Right lobe of liver (tissue), 6 donors: ENCODE measurements around the gene IMMT. TPM values are rescaled to one million over a fixed set of nuclear protein-coding genes. Genes with fewer than 3 reads are reported as not detected.
A peak's percentile ranks its signal among the peaks of the same experiment; 100 is the strongest.

Experiments
- ATAC-seq, 4 donors: fragments of 200-7000 bp; cut with Tn5 transposase; one replicate each; pipeline ENCODE4 v1.9.1; 2020; ENCODE audit warnings: mild to moderate bottlenecking in 4 of 4, moderate library complexity in 4 of 4
- DNase-seq, 3 donors: peaks; one replicate each; pipeline ENCODE4 v3.0.0-alpha.2; 2020
- H3K27ac ChIP-seq, 3 donors: fragments of 200-600 bp; one replicate each; pipeline ENCODE4 v1.8.0; 2022
- H3K27me3 ChIP-seq, 2 donors: fragments of 200-600 bp; one replicate each; pipeline ENCODE4 v1.8.0; 2022
- H3K36me3 ChIP-seq, 4 donors: fragments of 200-600 bp; sonication (generic) in 1 of 4; one replicate each; pipeline versions ENCODE4 v1.5.1 to v1.8.0; 2017 to 2022; ENCODE audit warnings: control low read depth in 1 of 4
- H3K4me1 ChIP-seq, 4 donors: fragments of 200-600 bp; sonication (generic) in 1 of 4; one replicate each; pipeline versions ENCODE4 v1.5.1 to v1.8.0; 2017 to 2022; ENCODE audit warnings: control low read depth in 1 of 4
- H3K4me3 ChIP-seq, 3 donors: fragments of 200-600 bp; one replicate each; pipeline ENCODE4 v1.8.0; 2022
- H3K9me3 ChIP-seq, 4 donors: fragments of 200-600 bp; sonication (generic) in 1 of 4; one replicate each; pipeline versions ENCODE4 v1.5.1 to v1.8.0; 2017 to 2022; ENCODE audit warnings: control low read depth in 1 of 4
- POLR2A ChIP-seq: fragments of 450-650 bp; IDR thresholded peaks from one replicate; pipeline ENCODE4 v1.6.1; 2017; ENCODE audit warnings: antibody characterized with exemption, mild to moderate bottlenecking
- whole genome bisulfite sequencing: methylation state at CpG from one replicate; pipeline ENCODE4 v1.1.6; 2018; ENCODE audit warnings: low coverage, low lambda C conversion rate; ENCODE audit not compliant: insufficient coverage; ENCODE audit errors: missing lambda C conversion rate; 5-methylcytosine and 5-hydroxymethylcytosine counted together
- intact Hi-C, 2 donors: fragments of 100-400 bp; cut with DNase I; formaldehyde crosslinking; loops; one replicate each; pipeline versions ENCODE4 v1.11.2 to v1.14.1; 2022
- total RNA-seq, 6 experiments: library from RNA; depleted of rRNA in 2 of 6; stranded (reverse); fragments of >200 nt in 2 of 6; fragmentation: NEBNext Ultra II Directional in 3 of 6; extraction: Animal tissue kit (Norgen Biotek cat#: 25700) in 3 of 6; gene quantifications; one replicate each; pipeline versions ENCODE4 v1.1.0 to v1.2.4, GENCODE V29; 2016 to 2023
- TF ChIP-seq, protein P1 (sequence below), 4 donors: fragments of 200-600 bp in 3 of 4; fragments of 450-650 bp in 1 of 4; IDR thresholded peaks; one replicate each; pipeline versions ENCODE4 v1.5.1 to v1.8.0; 2016 to 2022; ENCODE audit warnings: antibody characterized with exemption in 4 of 4, mild to moderate bottlenecking in 2 of 4
- donor health status: DM: no; HTN: yes; CAD: no.
- donor health status: DM: no; HTN: no; CAD: no.
- donor health status: DM: no; HTN: no; CAD: no.
- donor health status: DM: no; HTN: yes; CAD: no.
- donor health status: DM: no; HTN: yes; CAD: no.

Gene IMMT
- total RNA-seq, 6 experiments from 2014 or later: 48.9 to 56.9 (median 52.5) TPM

DNA sequence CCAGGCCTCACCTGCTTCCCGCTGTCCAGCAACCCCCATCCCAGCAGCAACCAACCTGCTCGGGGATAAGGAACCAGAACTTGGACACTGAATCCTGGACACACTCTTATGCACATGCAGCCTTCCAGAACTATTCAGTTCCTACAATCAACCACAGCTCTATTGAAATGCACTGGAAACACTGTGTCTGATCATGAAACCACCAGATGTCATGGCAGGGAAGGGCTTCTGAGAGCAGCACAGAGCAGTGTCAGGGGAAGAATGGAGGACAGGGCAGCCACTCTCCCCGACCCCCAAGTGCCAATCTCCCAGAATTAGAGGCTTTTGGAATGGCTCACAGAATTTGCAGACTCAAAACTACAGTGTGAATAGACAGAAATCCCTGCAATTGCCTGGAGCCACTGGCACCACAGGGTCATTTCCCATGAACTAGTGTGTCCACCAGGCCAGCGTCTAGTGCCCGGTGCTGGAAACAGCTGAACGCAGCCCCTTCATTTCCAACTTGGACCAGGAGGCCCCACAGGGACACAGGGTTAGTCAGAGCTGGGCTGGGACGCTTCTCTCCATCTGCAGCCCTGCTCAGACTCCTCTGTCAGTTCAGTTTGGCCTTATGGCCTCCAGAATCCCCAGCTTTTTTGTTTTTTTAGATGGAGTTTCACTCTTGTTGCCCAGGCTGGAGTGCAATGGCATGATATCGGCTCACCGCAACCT is 29.5 kb upstream of the IMMT start:
- no peak for DNase-seq
- peak overlapping the region in 1 of 3 donors; percentile 10 for H3K27ac ChIP-seq
- no peaks in the 10 kb centered on the region for H3K27me3 ChIP-seq
- ATAC-seq: no peak
- TF ChIP-seq, protein P1, sequence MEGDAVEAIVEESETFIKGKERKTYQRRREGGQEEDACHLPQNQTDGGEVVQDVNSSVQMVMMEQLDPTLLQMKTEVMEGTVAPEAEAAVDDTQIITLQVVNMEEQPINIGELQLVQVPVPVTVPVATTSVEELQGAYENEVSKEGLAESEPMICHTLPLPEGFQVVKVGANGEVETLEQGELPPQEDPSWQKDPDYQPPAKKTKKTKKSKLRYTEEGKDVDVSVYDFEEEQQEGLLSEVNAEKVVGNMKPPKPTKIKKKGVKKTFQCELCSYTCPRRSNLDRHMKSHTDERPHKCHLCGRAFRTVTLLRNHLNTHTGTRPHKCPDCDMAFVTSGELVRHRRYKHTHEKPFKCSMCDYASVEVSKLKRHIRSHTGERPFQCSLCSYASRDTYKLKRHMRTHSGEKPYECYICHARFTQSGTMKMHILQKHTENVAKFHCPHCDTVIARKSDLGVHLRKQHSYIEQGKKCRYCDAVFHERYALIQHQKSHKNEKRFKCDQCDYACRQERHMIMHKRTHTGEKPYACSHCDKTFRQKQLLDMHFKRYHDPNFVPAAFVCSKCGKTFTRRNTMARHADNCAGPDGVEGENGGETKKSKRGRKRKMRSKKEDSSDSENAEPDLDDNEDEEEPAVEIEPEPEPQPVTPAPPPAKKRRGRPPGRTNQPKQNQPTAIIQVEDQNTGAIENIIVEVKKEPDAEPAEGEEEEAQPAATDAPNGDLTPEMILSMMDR (IDR thresholded peaks at IDR 0.05): no peak
- TF ChIP-seq POLR2A: no peak
- no peaks in the 10 kb centered on the region for H3K36me3 ChIP-seq
- no peak overlapping the region for H3K4me3 ChIP-seq
- intact Hi-C loops: loop anchor here in 1 of 2 donors (5.0 kb wide), 1 partner anchor 143 kb away; no protein-coding TSS in a partner anchor
- H3K4me1 ChIP-seq: no peaks in the 10 kb centered on the region
- 100% methylated on average over 2 of the region's 9 CpGs for WGBS
- H3K9me3 ChIP-seq: no peaks in the 10 kb centered on the region

DNA sequence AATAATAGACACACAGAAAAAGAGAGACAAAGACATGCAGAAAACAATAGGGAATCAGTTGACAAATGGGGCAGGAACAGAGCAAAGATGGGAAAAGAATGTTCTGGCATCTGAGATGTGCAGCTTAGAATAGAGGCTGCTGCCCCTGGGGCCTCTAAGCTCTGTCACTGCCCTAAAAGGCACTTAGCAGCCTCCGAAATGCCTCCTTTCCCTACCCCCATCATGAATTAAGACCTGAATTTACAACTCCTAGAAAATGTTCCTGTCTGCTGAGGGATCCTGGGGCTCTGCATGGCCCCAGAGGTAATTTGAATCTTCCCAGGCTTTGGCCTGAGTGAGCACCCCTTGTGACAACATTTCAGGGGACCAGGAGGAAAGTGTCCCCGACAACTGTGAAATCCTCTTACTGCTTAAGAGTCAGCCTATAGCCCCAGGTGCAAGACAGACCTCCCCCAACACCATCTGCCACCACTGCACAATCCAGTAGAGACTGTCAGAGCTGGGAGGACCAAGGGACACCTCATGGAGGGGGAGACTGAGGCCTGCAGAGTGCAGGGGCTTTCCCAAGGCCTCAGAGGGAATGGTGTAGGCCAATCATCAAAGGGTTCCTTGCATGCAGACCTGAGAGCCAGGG is 28.8 kb upstream of the IMMT start:
- no peaks in the 10 kb centered on the region for H3K27me3 ChIP-seq
- H3K27ac ChIP-seq: no peak overlapping the region
- no peak overlapping the region for H3K4me3 ChIP-seq
- H3K9me3 ChIP-seq: no peaks in the 10 kb centered on the region
- no peaks in the 10 kb centered on the region for H3K36me3 ChIP-seq
- TF ChIP-seq, protein P1 (IDR thresholded peaks at IDR 0.05): no peak
- no peak for DNase-seq
- H3K4me1 ChIP-seq: no peaks in the 10 kb centered on the region
- no CpG with 5 or more reads among the region's 2 CpGs for WGBS
- ATAC-seq: no peak
- intact Hi-C loops: loop anchor here in 1 of 2 donors (5.0 kb wide), 1 partner anchor 143 kb away; no protein-coding TSS in a partner anchor

DNA sequence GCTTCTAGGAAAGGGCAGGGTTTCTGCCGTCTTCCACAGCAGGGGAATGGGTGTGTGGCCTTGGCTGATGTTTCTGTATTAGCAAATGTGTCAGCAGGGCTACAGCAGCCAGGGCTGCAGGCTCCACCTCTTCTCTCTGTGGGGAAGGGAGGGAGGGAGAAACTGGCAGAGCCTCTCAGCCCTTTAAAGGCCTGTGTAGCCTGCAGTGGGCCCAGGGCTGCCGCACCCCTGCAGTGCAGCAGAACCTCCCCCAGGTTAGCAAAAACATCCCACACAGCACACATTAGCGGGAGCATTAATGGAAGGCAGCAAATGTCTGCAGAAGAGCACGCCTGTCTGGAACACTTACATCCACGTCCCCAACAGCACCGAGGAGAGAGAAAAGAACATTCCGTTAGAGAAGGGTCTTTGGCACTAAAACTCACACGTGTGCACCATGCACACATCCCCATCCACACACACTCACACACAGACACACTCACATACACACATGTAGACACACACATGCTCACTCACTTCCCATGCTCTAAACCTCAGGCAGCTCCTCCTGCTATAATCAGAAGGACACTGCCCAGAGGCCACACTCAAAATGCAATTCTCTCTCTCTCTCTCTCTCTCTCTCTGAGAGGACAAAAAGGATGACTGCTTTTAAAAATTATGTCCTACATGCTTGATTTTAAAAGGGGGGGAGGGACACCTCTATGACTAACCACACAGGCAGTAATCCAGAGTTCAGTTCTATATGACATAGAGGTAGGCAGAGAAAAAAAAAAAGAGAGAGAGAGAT is 28.1 kb upstream of the IMMT start:
- no peak overlapping the region for H3K4me3 ChIP-seq
- H3K9me3 ChIP-seq: no peaks in the 10 kb centered on the region
- no peaks in the 10 kb centered on the region for H3K36me3 ChIP-seq
- TF ChIP-seq, protein P1 (IDR thresholded peaks at IDR 0.05): no peak
- TF ChIP-seq POLR2A: no peak
- ATAC-seq: peak in 1 of 4 donors; percentile 18
- H3K27me3 ChIP-seq: no peaks in the 10 kb centered on the region
- H3K4me1 ChIP-seq: no peaks in the 10 kb centered on the region
- H3K27ac ChIP-seq: no peak overlapping the region
- no peak for DNase-seq
- 59% methylated on average over 3 of the region's 8 CpGs for WGBS
- intact Hi-C loops: loop anchor here in 1 of 2 donors (5.0 kb wide), 1 partner anchor 144 kb away; no protein-coding TSS in a partner anchor

DNA sequence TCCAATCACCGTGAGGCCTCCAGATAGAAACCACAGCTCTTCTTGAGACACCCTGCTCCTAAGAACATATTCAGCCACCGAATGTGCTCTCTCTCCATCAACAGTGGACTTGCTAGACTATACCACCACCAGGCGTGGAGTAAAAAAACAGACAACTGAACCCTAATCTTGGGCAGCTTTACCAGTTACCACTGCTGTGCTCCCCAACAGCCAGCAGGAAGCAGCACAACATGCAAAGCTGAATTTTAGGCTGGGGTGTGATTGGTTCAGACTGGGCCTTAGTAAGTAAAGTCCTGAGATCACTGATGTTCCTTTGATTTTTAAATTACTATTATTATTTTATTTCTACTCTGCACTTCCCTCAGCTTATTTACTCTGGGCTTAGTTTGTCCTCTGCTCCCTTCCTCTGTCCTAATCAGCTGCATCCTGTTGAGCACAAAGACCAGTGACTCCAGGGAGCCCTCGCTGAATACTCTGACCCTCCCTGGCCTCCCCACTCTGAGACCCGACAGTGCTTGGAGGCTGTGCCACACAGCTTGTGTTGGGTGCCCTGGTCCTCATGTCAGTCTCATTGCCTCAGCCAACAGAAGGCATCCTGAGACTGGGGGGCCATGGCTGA is 25.9 kb upstream of the IMMT start:
- DNase-seq: no peak
- intact Hi-C loops: loop anchor here in 1 of 2 donors (5.0 kb wide), 1 partner anchor 146 kb away; no protein-coding TSS in a partner anchor
- H3K9me3 ChIP-seq: no peaks in the 10 kb centered on the region
- no peaks in the 10 kb centered on the region for H3K27me3 ChIP-seq
- ATAC-seq: peak; percentile 62 to 79 (median 69)
- no peak overlapping the region for H3K4me3 ChIP-seq
- WGBS: 32% methylated on average over 5 of the region's 5 CpGs
- no peaks in the 10 kb centered on the region for H3K36me3 ChIP-seq
- H3K4me1 ChIP-seq: no peaks in the 10 kb centered on the region
- H3K27ac ChIP-seq: no peak overlapping the region
- TF ChIP-seq, protein P1 (IDR thresholded peaks at IDR 0.05): peak; percentile 77 to 88 (median 86)
- no peak for TF ChIP-seq POLR2A
